ENCODE data around the gene CHN1. TPM values are rescaled to one million over a fixed set of nuclear protein-coding genes. Genes with fewer than 3 reads are reported as not detected.

Gene CHN1
- total RNA-seq, 6 donors from 2014 or later, result 7.2 to 27.1 (median 11.0) TPM

GRCh38 chr2:174777347-174778084 is 227.7 kb downstream of the CHN1 start:
- no peaks in the 10 kb centered on the region for H3K36me3 ChIP-seq
- peaks cover 2 to 14% (median 6%) of the 10 kb centered on the region in 4 donors for H3K4me1 ChIP-seq
- 78 to 86% methylated on average over 5 of the region's 5 CpGs for WGBS, 2 donors
- DNase-seq (no peak), ATAC-seq (ENCODE audit: low FRiP score in 2 of 2) (no peak)
- peak overlapping the region in 2 of 4 donors; percentile 36 to 72 for H3K27ac ChIP-seq
- H3K4me3 ChIP-seq, result no peak overlapping the region
- TF ChIP-seq POLR2AphosphoS5 (IDR thresholded peaks at IDR 0.05), result no peak
- no peak for TF ChIP-seq CTCF (IDR thresholded peaks at IDR 0.05)
- TF ChIP-seq POLR2A (IDR thresholded peaks at IDR 0.05), result no peak
- no peak for TF ChIP-seq EP300 (IDR thresholded peaks at IDR 0.05)
- no peaks in the 10 kb centered on the region for H3K27me3 ChIP-seq
- H3K9me3 ChIP-seq, result no peaks in the 10 kb centered on the region

DNA sequence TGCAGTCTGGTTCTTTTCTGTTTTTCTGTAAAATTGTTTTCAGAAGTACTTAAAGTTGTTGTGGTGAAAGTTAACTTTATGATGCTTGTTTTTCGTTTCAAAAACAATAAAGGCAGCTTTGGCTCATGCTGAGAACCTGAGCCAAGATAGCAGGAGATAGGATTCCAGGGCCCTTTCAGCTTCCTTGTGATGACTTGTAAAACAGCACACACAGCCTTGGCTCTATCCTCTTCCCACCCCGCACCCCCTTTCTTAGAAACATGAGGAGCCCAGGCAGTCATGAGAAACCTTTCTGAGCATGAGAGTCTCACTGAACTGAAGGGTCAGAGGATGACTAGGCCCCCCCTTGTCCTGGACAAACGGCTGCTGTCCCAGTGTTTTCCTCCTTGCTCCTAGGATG is 228.5 kb downstream of the CHN1 start:
- H3K9me3 ChIP-seq, result no peaks in the 10 kb centered on the region
- 76 to 82% methylated on average over 2 to 3 of the region's 3 CpGs for WGBS, 2 donors
- ATAC-seq (ENCODE audit: low FRiP score in 2 of 2) (no peak), DNase-seq (no peak)
- H3K27ac ChIP-seq, result no peak overlapping the region
- H3K36me3 ChIP-seq, result no peaks in the 10 kb centered on the region
- TF ChIP-seq POLR2AphosphoS5 (IDR thresholded peaks at IDR 0.05) (no peak), EP300 (IDR thresholded peaks at IDR 0.05) (no peak), CTCF (IDR thresholded peaks at IDR 0.05) (no peak), POLR2A (IDR thresholded peaks at IDR 0.05) (no peak)
- H3K27me3 ChIP-seq, result no peaks in the 10 kb centered on the region
- H3K4me3 ChIP-seq, result no peak overlapping the region
- peaks cover 7 to 19% (median 9%) of the 10 kb centered on the region in 4 donors for H3K4me1 ChIP-seq

- TF ChIP-seq POLR2A (IDR thresholded peaks at IDR 0.05) (no peak), CTCF (IDR thresholded peaks at IDR 0.05) (no peak), EP300 (IDR thresholded peaks at IDR 0.05) (no peak), POLR2AphosphoS5 (IDR thresholded peaks at IDR 0.05) (no peak)
- ATAC-seq (ENCODE audit: low FRiP score in 2 of 2), result no peak
- peaks cover 7 to 20% (median 9%) of the 10 kb centered on the region in 4 donors for H3K4me1 ChIP-seq
- H3K9me3 ChIP-seq, result no peaks in the 10 kb centered on the region
- H3K4me3 ChIP-seq, result no peak overlapping the region
- no peak for DNase-seq
- H3K27me3 ChIP-seq, result no peaks in the 10 kb centered on the region
- WGBS, 2 donors, result 85% methylated on average over 6 of the region's 6 CpGs
- H3K27ac ChIP-seq, result no peak overlapping the region
- H3K36me3 ChIP-seq, result no peaks in the 10 kb centered on the region
Measured at GRCh38 chr2:174776223-174776622, 229.0 kb downstream of the CHN1 start.

DNA sequence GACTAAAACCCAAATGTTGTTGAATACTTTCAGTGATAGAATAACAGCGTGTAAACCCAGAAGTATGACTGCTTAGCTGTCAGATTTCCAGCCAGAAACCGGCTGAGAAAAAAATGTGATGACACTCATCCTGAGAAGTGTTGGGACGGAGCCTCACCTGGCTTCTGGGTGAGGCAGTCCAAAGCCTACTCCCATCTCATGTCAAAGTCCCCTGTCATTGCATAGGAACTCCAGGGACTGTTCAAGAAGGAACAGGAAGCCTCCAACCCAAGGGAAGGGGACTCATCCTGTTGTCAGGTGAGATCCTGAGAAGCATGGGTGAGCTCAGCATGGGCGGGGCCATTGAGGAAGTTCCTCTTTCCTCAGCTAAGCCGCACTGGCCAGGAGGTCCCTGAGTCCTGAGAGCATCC is 229.6 kb downstream of the CHN1 start:
- H3K4me1 ChIP-seq, result peaks cover 7 to 20% (median 9%) of the 10 kb centered on the region in 4 donors
- TF ChIP-seq POLR2A (IDR thresholded peaks at IDR 0.05) (no peak), POLR2AphosphoS5 (IDR thresholded peaks at IDR 0.05) (no peak), EP300 (IDR thresholded peaks at IDR 0.05) (no peak), CTCF (IDR thresholded peaks at IDR 0.05) (no peak)
- no peaks in the 10 kb centered on the region for H3K27me3 ChIP-seq
- DNase-seq (no peak), ATAC-seq (ENCODE audit: low FRiP score in 2 of 2) (no peak)
- H3K27ac ChIP-seq, result no peak overlapping the region
- no peak overlapping the region for H3K4me3 ChIP-seq
- H3K36me3 ChIP-seq, result no peaks in the 10 kb centered on the region
- H3K9me3 ChIP-seq, result no peaks in the 10 kb centered on the region
- 70 to 72% methylated on average over 3 to 5 of the region's 5 CpGs for WGBS, 2 donors

DNA sequence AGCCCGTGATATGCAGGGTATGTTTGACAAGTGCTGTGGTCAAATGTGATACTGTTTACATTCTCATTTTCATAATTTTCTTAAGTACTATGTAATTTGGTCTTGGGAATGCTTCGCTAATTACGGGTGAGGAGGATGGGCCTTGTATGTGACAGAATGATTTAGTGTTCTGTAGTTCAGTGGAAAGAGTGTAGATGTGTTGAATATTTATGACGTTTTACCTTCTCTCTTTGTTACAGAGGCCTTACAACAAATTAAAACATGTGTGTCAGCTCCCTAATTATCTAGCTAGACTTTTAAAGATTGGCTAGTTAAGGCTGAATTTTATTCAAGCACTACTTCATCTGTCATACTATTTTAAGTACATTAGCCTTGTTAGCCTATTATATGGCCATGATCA is 230.3 kb downstream of the CHN1 start:
- no peaks in the 10 kb centered on the region for H3K9me3 ChIP-seq

More for the DNA sequence above, 230.3 kb downstream of the CHN1 start:
- Histone ChIP-seq H3K27ac (no peak overlapping the region), H3K36me3 (no peaks in the 10 kb centered on the region), H3K27me3 (no peaks in the 10 kb centered on the region), H3K4me3 (no peak overlapping the region), H3K4me1 (peaks cover 7 to 20% (median 9%) of the 10 kb centered on the region in 4 donors)
- 87 to 89% methylated on average over 4 of the region's 4 CpGs for WGBS, 2 donors
- no peak for DNase-seq
- no peak for TF ChIP-seq EP300 (IDR thresholded peaks at IDR 0.05)
- no peak for TF ChIP-seq POLR2A (IDR thresholded peaks at IDR 0.05)
- no peak for TF ChIP-seq CTCF (IDR thresholded peaks at IDR 0.05)
- no peak for TF ChIP-seq POLR2AphosphoS5 (IDR thresholded peaks at IDR 0.05)
- no peak for ATAC-seq (ENCODE audit: low FRiP score in 2 of 2)

Data from upper lobe of left lung (tissue), 6 donors.